ENCODE measurements around the gene ANP32E. TPM values are rescaled to one million over a fixed set of nuclear protein-coding genes. Genes with fewer than 3 reads are reported as not detected.
"Not testable (repeated sequence)": the region's sequence is repeated elsewhere in the genome, so short reads cannot be mapped to it uniquely, and the experiment has no call there.

ANP32E gene
- total RNA-seq, 1 donor from 2014 or later = 16.8 TPM

DNA sequence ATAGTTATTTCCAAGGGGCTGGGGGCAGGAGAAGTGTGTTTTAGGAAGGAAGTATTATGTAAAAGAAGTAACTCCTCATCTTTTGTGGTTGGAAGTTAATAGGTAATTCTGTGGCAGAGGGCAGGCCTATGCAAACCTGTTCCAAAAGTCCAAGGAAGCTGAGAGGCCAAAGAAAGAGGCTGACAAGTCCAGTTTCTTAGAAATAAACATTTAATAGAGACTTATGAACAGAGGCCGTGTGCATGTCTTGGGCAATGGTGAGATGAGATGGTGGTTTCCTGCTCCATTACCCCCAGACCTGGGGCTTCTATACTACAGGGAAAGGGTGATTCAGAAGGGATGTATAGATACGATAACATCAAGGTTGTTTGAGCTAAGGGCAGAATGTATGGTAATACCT is 14.0 kb upstream of the ANP32E start:
- no peak overlapping the region for H3K4me3 ChIP-seq (ENCODE audit: low read depth, low read length)
- DNase-seq (ENCODE audit: low read depth) = no peak
- TF ChIP-seq CTCF (IDR thresholded peaks at IDR 0.05; ENCODE audit: insufficient read depth, low read length, poor library complexity, severe bottlenecking) = no peak
- no peaks in the 10 kb centered on the region for H3K36me3 ChIP-seq (ENCODE audit: control insufficient read depth, insufficient read depth, low read length)
- no peaks in the 10 kb centered on the region for H3K27me3 ChIP-seq (ENCODE audit: control insufficient read depth, insufficient read depth, low read length)

DNA sequence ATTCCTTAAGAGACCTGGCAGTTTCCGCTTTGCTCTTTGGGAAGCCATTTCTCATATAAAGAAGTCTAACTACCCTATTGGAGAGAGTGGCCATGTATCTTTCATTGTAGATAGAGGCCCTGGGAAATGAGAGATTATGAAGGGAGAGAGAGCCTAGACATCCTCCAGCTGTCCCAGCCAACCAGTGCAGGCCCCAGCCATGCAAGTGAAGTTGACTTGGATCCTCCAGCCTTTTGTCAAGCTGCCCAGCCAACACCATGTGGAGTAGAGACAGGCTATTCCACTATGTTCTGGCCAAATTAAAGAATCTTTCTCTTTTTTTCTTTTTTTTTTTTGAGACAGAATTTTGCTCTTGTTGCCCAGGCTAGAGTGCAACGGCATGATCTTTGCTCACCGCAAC is 7.1 kb upstream of the ANP32E start:
- no peak for TF ChIP-seq CTCF (IDR thresholded peaks at IDR 0.05; ENCODE audit: insufficient read depth, low read length, poor library complexity, severe bottlenecking)
- H3K36me3 ChIP-seq (ENCODE audit: control insufficient read depth, insufficient read depth, low read length) = no peaks in the 10 kb centered on the region
- no peaks in the 10 kb centered on the region for H3K27me3 ChIP-seq (ENCODE audit: control insufficient read depth, insufficient read depth, low read length)
- no peak for DNase-seq (ENCODE audit: low read depth)
- no peak overlapping the region for H3K4me3 ChIP-seq (ENCODE audit: low read depth, low read length)

DNA sequence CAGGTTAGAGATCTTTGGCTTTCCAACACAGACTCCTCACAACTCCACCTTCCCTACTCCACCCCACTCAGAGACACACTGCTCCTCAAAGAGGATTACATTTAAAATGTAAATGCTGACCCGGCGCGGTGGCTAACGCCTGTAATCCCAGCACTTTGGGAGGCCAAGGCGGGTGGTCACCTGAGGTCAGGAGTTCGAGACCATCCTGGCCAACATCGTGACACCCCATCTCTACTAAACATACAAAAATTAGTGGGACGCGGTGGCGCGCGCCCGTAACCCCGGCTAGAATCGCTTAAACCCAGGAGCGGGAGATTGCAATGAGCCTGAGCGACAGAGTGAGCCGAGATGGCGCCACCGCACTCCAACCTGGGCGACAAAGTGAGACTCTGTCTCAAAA is 1.8 kb upstream of the ANP32E start:
- no peak for DNase-seq (ENCODE audit: low read depth)
- no peaks in the 10 kb centered on the region for H3K36me3 ChIP-seq (ENCODE audit: control insufficient read depth, insufficient read depth, low read length)
- H3K27me3 ChIP-seq (ENCODE audit: control insufficient read depth, insufficient read depth, low read length) = no peaks in the 10 kb centered on the region
- no peak overlapping the region for H3K4me3 ChIP-seq (ENCODE audit: low read depth, low read length)
- no peak for TF ChIP-seq CTCF (IDR thresholded peaks at IDR 0.05; ENCODE audit: insufficient read depth, low read length, poor library complexity, severe bottlenecking)

- DNase-seq (ENCODE audit: low read depth); H3K36me3 ChIP-seq (ENCODE audit: control insufficient read depth, insufficient read depth, low read length); H3K4me3 ChIP-seq (ENCODE audit: low read depth, low read length); H3K27me3 ChIP-seq (ENCODE audit: control insufficient read depth, insufficient read depth, low read length): not testable (repeated sequence)
Measured at GRCh38 chr1:150237176-150237575, 1.3 kb upstream of the ANP32E start.

DNA sequence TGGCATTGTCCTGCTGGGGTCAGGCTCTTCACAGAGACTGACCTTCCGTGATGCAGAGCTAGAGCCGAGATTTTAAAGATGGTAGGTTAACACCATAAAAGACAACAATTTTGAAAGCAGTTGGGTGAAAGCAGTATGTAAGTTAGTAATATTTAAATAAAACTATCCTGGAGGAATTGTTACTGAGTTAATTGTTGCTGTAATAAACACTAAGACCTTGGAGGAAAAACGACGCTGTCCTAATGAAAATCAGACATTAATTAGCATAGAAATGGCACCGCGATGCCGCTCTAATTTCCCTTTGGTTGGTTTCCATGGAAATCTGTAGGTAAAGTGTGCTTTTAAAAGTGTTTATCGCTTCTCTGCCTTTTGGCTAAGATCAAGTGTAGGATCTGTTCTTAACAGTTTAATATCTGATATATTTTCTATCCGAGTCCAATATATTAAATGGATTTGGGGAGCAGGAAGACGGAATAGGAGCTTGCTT is 745 bp upstream of the ANP32E start:
- TF ChIP-seq CTCF (IDR thresholded peaks at IDR 0.05; ENCODE audit: insufficient read depth, low read length, poor library complexity, severe bottlenecking) = no peak
- Histone ChIP-seq H3K27me3 (ENCODE audit: control insufficient read depth, insufficient read depth, low read length) (no peaks in the 10 kb centered on the region), H3K36me3 (ENCODE audit: control insufficient read depth, insufficient read depth, low read length) (no peaks in the 10 kb centered on the region), H3K4me3 (ENCODE audit: low read depth, low read length) (peak overlapping the region; percentile 40)
- no peak for DNase-seq (ENCODE audit: low read depth)

- H3K36me3 ChIP-seq (ENCODE audit: control insufficient read depth, insufficient read depth, low read length) = no peaks in the 10 kb centered on the region
- peak overlapping the region; percentile 85 for H3K4me3 ChIP-seq (ENCODE audit: low read depth, low read length)
- TF ChIP-seq CTCF (IDR thresholded peaks at IDR 0.05; ENCODE audit: insufficient read depth, low read length, poor library complexity, severe bottlenecking) = no peak
- H3K27me3 ChIP-seq (ENCODE audit: control insufficient read depth, insufficient read depth, low read length) = no peaks in the 10 kb centered on the region
- DNase-seq (ENCODE audit: low read depth) = no peak
Measured at GRCh38 chr1:150235294-150235851, 539 bp downstream of the ANP32E start.

Measured in kidney epithelial cell (primary cell).